ENCODE data around the gene ZRANB2. TPM values are rescaled to one million over a fixed set of nuclear protein-coding genes. Genes with fewer than 3 reads are reported as not detected.

ZRANB2 gene
- polyA plus RNA-seq, 2 of the 4 experiments (the other 2 are of a cell fraction) = 47.9 to 87.6 TPM

DNA sequence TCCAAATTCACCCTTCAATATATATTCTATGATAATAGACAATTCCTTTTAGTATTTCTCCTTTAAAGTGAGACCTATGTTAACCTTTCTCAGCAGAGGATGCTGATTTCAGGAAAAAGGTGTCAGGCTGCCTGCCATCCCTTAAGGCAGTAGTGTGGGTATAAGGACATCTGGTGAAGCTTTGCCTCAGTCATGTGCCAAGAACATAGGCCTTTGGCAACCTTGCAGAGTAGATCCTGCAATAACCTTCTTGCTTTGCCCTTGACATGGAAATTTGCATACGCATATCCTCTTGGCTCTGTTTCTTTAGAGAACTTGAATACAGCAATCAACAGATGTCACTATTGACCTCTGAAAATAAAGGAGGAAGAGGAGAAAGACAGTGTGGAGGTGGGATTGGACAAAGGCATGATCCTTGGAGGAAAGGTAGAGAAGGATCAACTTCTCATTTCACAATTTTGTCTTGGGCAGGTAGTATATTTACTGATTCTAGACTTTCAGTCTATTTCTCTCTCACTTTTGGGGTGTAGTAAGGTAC is 21.1 kb upstream of the ZRANB2 start:
- no peak overlapping the region for H3K4me3 ChIP-seq
- no peaks in the 10 kb centered on the region for H3K9me3 ChIP-seq
- DNase-seq (ENCODE audit: low read depth in 1 of 2, low spot score in 1 of 2) = no peak
- H3K4me2 ChIP-seq = no peak overlapping the region
- no peak for FAIRE-seq
- CTCF ChIA-PET = no interaction called here
- TF ChIP-seq CHD2 (IDR thresholded peaks at IDR 0.05; ENCODE audit: low read length, partially characterized antibody) (no peak), GATA3 (IDR thresholded peaks at IDR 0.05; ENCODE audit: borderline replicate concordance) (no peak), PHF8 (IDR thresholded peaks at IDR 0.05; ENCODE audit: borderline replicate concordance, low read depth) (no peak), ZSCAN20 (CRISPR knock-in tag; IDR thresholded peaks at IDR 0.05) (no peak), HOXA7 (CRISPR knock-in tag; IDR thresholded peaks at IDR 0.05) (no peak), CHD4 (IDR thresholded peaks at IDR 0.05; ENCODE audit: borderline replicate concordance) (no peak), MAFK (IDR thresholded peaks at IDR 0.05; ENCODE audit: partially characterized antibody) (no peak), EHF (CRISPR knock-in tag; IDR thresholded peaks at IDR 0.05) (no peak), RFX5 (IDR thresholded peaks at IDR 0.05) (no peak), MYC (IDR thresholded peaks at IDR 0.05; ENCODE audit: borderline replicate concordance, low read length) (no peak), ZNF302 (CRISPR knock-in tag; IDR thresholded peaks at IDR 0.05) (no peak)
- TF ChIP-seq, protein P1, sequence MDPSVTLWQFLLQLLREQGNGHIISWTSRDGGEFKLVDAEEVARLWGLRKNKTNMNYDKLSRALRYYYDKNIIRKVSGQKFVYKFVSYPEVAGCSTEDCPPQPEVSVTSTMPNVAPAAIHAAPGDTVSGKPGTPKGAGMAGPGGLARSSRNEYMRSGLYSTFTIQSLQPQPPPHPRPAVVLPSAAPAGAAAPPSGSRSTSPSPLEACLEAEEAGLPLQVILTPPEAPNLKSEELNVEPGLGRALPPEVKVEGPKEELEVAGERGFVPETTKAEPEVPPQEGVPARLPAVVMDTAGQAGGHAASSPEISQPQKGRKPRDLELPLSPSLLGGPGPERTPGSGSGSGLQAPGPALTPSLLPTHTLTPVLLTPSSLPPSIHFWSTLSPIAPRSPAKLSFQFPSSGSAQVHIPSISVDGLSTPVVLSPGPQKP (IDR thresholded peaks at IDR 0.05; ENCODE audit: low read depth, low read length) = no peak
- TF ChIP-seq, protein P2, sequence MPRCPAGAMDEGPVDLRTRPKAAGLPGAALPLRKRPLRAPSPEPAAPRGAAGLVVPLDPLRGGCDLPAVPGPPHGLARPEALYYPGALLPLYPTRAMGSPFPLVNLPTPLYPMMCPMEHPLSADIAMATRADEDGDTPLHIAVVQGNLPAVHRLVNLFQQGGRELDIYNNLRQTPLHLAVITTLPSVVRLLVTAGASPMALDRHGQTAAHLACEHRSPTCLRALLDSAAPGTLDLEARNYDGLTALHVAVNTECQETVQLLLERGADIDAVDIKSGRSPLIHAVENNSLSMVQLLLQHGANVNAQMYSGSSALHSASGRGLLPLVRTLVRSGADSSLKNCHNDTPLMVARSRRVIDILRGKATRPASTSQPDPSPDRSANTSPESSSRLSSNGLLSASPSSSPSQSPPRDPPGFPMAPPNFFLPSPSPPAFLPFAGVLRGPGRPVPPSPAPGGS (IDR thresholded peaks at IDR 0.05) = no peak
- TF ChIP-seq, protein P3, sequence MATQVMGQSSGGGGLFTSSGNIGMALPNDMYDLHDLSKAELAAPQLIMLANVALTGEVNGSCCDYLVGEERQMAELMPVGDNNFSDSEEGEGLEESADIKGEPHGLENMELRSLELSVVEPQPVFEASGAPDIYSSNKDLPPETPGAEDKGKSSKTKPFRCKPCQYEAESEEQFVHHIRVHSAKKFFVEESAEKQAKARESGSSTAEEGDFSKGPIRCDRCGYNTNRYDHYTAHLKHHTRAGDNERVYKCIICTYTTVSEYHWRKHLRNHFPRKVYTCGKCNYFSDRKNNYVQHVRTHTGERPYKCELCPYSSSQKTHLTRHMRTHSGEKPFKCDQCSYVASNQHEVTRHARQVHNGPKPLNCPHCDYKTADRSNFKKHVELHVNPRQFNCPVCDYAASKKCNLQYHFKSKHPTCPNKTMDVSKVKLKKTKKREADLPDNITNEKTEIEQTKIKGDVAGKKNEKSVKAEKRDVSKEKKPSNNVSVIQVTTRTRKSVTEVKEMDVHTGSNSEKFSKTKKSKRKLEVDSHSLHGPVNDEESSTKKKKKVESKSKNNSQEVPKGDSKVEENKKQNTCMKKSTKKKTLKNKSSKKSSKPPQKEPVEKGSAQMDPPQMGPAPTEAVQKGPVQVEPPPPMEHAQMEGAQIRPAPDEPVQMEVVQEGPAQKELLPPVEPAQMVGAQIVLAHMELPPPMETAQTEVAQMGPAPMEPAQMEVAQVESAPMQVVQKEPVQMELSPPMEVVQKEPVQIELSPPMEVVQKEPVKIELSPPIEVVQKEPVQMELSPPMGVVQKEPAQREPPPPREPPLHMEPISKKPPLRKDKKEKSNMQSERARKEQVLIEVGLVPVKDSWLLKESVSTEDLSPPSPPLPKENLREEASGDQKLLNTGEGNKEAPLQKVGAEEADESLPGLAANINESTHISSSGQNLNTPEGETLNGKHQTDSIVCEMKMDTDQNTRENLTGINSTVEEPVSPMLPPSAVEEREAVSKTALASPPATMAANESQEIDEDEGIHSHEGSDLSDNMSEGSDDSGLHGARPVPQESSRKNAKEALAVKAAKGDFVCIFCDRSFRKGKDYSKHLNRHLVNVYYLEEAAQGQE (IDR thresholded peaks at IDR 0.05) = no peak
- POLR2A ChIA-PET = no interaction called here
- H3K27ac ChIP-seq = no peak overlapping the region
- WGBS (ENCODE audit: missing lambda C conversion rate) = 100% methylated on average over 1 of the region's 1 CpG
- no peaks in the 10 kb centered on the region for H3K4me1 ChIP-seq
- ATAC-seq = no peak

DNA sequence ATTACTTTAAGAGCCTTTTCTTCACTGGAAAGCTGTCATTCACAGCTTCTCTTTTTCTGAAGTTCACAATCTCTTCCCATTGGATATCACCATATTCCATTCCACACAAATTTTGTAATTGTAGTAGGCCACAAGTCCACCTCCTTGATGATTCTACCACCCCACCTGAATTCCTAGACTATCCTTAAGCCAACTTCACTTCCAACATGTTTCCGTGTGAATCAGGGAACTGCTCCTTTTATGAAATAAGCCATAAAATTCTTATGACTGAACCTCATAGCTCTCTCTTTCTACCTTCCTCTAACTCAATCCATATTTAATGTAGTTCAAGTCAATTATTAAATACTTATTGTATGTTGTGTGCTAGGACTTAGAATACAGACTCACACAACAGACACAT is 16.6 kb upstream of the ZRANB2 start:
- POLR2A ChIA-PET = no interaction called here

More for the DNA sequence above, 16.6 kb upstream of the ZRANB2 start:
- WGBS (ENCODE audit: missing lambda C conversion rate) = 93% methylated on average over 1 of the region's 1 CpG
- Histone ChIP-seq H3K27ac (no peak overlapping the region), H3K4me3 (no peak overlapping the region), H3K9me3 (no peaks in the 10 kb centered on the region), H3K4me2 (no peak overlapping the region), H3K4me1 (no peaks in the 10 kb centered on the region)
- FAIRE-seq (no peak), ATAC-seq (no peak), DNase-seq (ENCODE audit: low read depth in 1 of 2, low spot score in 1 of 2) (no peak)
- CTCF ChIA-PET = no interaction called here
- no peak for TF ChIP-seq POLR2A (IDR thresholded peaks at IDR 0.05; ENCODE audit: low read length)
- TF ChIP-seq, protein P4, sequence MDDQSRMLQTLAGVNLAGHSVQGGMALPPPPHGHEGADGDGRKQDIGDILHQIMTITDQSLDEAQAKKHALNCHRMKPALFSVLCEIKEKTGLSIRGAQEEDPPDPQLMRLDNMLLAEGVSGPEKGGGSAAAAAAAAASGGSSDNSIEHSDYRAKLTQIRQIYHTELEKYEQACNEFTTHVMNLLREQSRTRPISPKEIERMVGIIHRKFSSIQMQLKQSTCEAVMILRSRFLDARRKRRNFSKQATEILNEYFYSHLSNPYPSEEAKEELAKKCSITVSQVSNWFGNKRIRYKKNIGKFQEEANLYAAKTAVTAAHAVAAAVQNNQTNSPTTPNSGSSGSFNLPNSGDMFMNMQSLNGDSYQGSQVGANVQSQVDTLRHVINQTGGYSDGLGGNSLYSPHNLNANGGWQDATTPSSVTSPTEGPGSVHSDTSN (IDR thresholded peaks at IDR 0.05) = no peak
- no peak for TF ChIP-seq ZFP36 (IDR thresholded peaks at IDR 0.05; ENCODE audit: borderline replicate concordance, partially characterized antibody)
- TF ChIP-seq FOXS1 (CRISPR knock-in tag; IDR thresholded peaks at IDR 0.05) = no peak
- no peak for TF ChIP-seq ZSCAN20 (CRISPR knock-in tag; IDR thresholded peaks at IDR 0.05)
- no peak for TF ChIP-seq KDM1A (IDR thresholded peaks at IDR 0.05; ENCODE audit: low read depth)
- no peak for TF ChIP-seq CHD4 (IDR thresholded peaks at IDR 0.05; ENCODE audit: borderline replicate concordance)
- TF ChIP-seq ZC3H11A (IDR thresholded peaks at IDR 0.05) = no peak
- no peak for TF ChIP-seq SMC3 (IDR thresholded peaks at IDR 0.05)
- no peak for TF ChIP-seq BHLHE40 (IDR thresholded peaks at IDR 0.05; ENCODE audit: low read depth, low read length)
- TF ChIP-seq JUN (IDR thresholded peaks at IDR 0.05) = no peak
- TF ChIP-seq EP300 (IDR thresholded peaks at IDR 0.05) = no peak
- no peak for TF ChIP-seq MAZ (IDR thresholded peaks at IDR 0.05; ENCODE audit: borderline replicate concordance, low read depth, low read length)
